Adrenal gland (tissue), 5 donors: ENCODE data around the gene PLCB1.

Experiments used
- POLR2A ChIP-seq, 2 donors: fragments of 450-650 bp; IDR thresholded peaks; one replicate each; pipeline ENCODE4 v1.6.1; 2017; ENCODE audit warnings: antibody characterized with exemption in 2 of 2, mild to moderate bottlenecking in 2 of 2, moderate library complexity in 1 of 2
- TF ChIP-seq, protein P1 (sequence below), 6 experiments: fragments of 450-650 bp in 4 of 6; fragments of 200-600 bp in 2 of 6; sonication (generic) in 1 of 6; IDR thresholded peaks; 1 replicate in 5 of 6; 2 replicates in 1 of 6; pipeline versions ENCODE4 v1.5.1 to v1.8.0; 2016 to 2021; ENCODE audit warnings: antibody characterized with exemption in 6 of 6, mild to moderate bottlenecking in 2 of 6, moderate library complexity in 1 of 6
- donor health status: DM: no; HTN: no; CAD: no.

DNA sequence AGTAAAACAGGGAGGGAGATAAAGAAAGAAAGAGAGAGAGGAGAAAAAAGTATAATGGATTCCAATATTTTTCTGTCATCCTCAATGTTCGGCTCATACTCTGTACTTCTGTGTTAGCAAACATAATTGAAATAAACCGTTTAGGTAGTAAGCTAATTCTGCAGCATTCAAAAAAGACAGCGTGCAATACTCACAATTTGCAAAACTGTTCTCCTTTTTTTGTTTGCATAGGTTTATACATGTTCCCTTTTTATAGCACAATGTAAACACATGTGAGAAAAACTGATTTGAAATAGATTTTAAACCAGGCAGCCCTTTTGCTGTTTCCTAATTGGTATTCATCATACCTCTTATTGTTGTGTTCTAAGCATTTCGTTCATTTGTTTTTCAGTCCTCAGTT is 188.9 kb downstream of the PLCB1 start:
- TF ChIP-seq, protein P1, sequence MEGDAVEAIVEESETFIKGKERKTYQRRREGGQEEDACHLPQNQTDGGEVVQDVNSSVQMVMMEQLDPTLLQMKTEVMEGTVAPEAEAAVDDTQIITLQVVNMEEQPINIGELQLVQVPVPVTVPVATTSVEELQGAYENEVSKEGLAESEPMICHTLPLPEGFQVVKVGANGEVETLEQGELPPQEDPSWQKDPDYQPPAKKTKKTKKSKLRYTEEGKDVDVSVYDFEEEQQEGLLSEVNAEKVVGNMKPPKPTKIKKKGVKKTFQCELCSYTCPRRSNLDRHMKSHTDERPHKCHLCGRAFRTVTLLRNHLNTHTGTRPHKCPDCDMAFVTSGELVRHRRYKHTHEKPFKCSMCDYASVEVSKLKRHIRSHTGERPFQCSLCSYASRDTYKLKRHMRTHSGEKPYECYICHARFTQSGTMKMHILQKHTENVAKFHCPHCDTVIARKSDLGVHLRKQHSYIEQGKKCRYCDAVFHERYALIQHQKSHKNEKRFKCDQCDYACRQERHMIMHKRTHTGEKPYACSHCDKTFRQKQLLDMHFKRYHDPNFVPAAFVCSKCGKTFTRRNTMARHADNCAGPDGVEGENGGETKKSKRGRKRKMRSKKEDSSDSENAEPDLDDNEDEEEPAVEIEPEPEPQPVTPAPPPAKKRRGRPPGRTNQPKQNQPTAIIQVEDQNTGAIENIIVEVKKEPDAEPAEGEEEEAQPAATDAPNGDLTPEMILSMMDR (IDR thresholded peaks at IDR 0.05) = no peak
- TF ChIP-seq POLR2A (IDR thresholded peaks at IDR 0.05) = no peak
